MCF 10A (cell line): ENCODE results near the gene TMEM131L. TPM values are rescaled to one million over a fixed set of nuclear protein-coding genes. Genes with fewer than 3 reads are reported as not detected.
"Not testable (repeated sequence)": the region's sequence is repeated elsewhere in the genome, so short reads cannot be mapped to it uniquely, and the experiment has no call there.

Source experiments
- BruUV-seq: library from RNA; stranded (reverse); fragments of 400-500 nt; replicated peaks from 2 replicates; lab custom pipeline; 2021; lab: Mats Ljungman, UMichigan
- CTCF ChIA-PET: fragments of 300-600 bp; sonication (Branson Sonifier 250); formaldehyde crosslinking; extraction: SDS; loops from one replicate; lab custom pipeline; 2021; ENCODE audit warnings: antibody characterized with exemption, inconsistent platforms; lab: Yijun Ruan, JAX
- POLR2A ChIA-PET: fragments of 300-600, 350-650 bp; sonication (Branson Sonifier 250); formaldehyde crosslinking; extraction: SDS; loops from one replicate; lab custom pipeline; 2020; ENCODE audit warnings: antibody characterized with exemption, inconsistent platforms; lab: Yijun Ruan, JAX
- DNase-seq: peaks from one replicate; pipeline ENCODE4 v3.0.0-alpha.2; 2018; ENCODE audit not compliant: unreplicated experiment
- H3K27ac Mint-ChIP-seq: one replicate; pipeline ENCODE4 v1.8.0; 2022; ENCODE audit warnings: mild to moderate bottlenecking, low read depth, mixed read lengths; ENCODE audit not compliant: unreplicated experiment
- H3K27me3 Mint-ChIP-seq: one replicate; pipeline ENCODE4 v1.8.0; 2022; ENCODE audit warnings: mixed read lengths; ENCODE audit not compliant: insufficient read depth, unreplicated experiment
- H3K36me3 Mint-ChIP-seq: one replicate; pipeline ENCODE4 v1.8.0; 2022; ENCODE audit warnings: mild to moderate bottlenecking, moderate library complexity, mixed read lengths; ENCODE audit not compliant: insufficient read depth, unreplicated experiment
- H3K4me1 Mint-ChIP-seq: one replicate; pipeline ENCODE4 v1.8.0; 2022; ENCODE audit warnings: mixed read lengths; ENCODE audit not compliant: insufficient read depth, unreplicated experiment
- H3K4me3 Mint-ChIP-seq: one replicate; pipeline ENCODE4 v1.8.0; 2022; ENCODE audit warnings: mild to moderate bottlenecking, moderate library complexity, mixed read lengths; ENCODE audit not compliant: unreplicated experiment
- H3K9me3 Mint-ChIP-seq: one replicate; pipeline ENCODE4 v1.8.0; 2022; ENCODE audit warnings: mixed read lengths; ENCODE audit not compliant: unreplicated experiment
- intact Hi-C: fragments of 100-400 bp; cut with micrococcal nuclease; formaldehyde crosslinking; loops from 2 replicates; pipeline ENCODE4 v1.14.1; 2022
- total RNA-seq: library from RNA; stranded (reverse); gene quantifications from 2 replicates; pipeline ENCODE4 v1.2.3, GENCODE V29; 2022
- TF ChIP-seq, protein P1 (sequence below): fragments of 200-600 bp; IDR thresholded peaks from one replicate; pipeline ENCODE4 v1.8.0; 2022; ENCODE audit warnings: antibody characterized with exemption, mild to moderate bottlenecking; ENCODE audit not compliant: unreplicated experiment

TMEM131L gene
- total RNA-seq, 1 experiment from 2014 or later: 10.1 TPM

DNA sequence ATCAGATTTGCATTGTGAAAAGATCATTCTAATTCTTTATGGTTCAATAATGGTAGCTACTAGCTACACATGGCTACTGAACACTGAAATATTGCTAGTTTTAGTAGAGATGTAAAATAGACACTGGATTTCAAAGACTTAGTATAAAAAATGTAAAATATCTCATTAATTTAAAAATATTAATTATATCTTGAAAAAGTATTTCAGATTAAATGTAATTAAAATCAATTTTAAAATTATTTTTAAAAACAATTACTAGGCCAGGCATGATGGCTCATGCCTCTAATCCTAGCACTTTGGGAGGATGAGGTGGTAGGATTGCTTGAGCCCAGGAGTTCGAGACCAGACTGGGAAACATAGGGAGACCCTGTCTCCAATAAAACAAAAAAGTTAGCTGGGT lies 197.5 kb downstream of the TMEM131L start:
- intact Hi-C loops: no loop called here
- BruUV-seq: no TSS peak
- Mint-ChIP-seq H3K27me3 (no peaks in the 10 kb centered on the region), H3K9me3 (peaks cover 14% of the 10 kb centered on the region), H3K4me3 (no peak overlapping the region), H3K4me1 (peaks cover 23% of the 10 kb centered on the region), H3K27ac (no peak overlapping the region), H3K36me3 (no peaks in the 10 kb centered on the region)
- ChIA-PET CTCF (interaction anchor here (2.4 kb wide), 1 partner anchor 86 kb away, joined by 13 read pairs; no protein-coding TSS in a partner anchor), POLR2A (interaction anchor here (1.1 kb wide), 2 partner anchors 12 to 13 kb away, joined by 3 read pairs; no protein-coding TSS in a partner anchor)
- no peak for DNase-seq
- TF ChIP-seq, protein P1, sequence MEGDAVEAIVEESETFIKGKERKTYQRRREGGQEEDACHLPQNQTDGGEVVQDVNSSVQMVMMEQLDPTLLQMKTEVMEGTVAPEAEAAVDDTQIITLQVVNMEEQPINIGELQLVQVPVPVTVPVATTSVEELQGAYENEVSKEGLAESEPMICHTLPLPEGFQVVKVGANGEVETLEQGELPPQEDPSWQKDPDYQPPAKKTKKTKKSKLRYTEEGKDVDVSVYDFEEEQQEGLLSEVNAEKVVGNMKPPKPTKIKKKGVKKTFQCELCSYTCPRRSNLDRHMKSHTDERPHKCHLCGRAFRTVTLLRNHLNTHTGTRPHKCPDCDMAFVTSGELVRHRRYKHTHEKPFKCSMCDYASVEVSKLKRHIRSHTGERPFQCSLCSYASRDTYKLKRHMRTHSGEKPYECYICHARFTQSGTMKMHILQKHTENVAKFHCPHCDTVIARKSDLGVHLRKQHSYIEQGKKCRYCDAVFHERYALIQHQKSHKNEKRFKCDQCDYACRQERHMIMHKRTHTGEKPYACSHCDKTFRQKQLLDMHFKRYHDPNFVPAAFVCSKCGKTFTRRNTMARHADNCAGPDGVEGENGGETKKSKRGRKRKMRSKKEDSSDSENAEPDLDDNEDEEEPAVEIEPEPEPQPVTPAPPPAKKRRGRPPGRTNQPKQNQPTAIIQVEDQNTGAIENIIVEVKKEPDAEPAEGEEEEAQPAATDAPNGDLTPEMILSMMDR: no peak

DNA sequence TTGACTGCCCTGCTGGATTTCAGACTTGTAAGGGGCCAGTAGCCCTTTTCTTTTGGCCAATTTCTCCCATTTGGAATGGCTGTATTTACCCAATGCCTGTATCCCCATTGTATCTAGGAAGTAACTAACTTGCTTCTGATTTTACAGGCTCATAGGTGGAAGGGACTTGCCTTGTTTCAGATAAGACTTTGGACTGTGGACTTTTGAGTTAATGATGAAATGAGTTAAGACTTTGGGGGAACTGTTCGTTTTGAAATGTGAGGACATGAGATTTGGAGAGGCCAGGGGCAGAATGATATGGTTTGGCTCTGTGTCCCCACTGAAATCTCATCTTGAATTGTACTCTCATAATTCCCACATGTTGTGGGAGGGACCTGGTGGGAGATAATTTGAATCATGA lies 200.3 kb downstream of the TMEM131L start:
- H3K27ac Mint-ChIP-seq, H3K27me3 Mint-ChIP-seq, H3K4me3 Mint-ChIP-seq, DNase-seq, H3K36me3 Mint-ChIP-seq, POLR2A ChIA-PET, intact Hi-C loops, BruUV-seq: not testable (repeated sequence)
- H3K4me1 Mint-ChIP-seq: peaks cover 23% of the 10 kb centered on the region
- CTCF ChIA-PET: interaction anchor here (0.6 kb wide), 1 partner anchor 248 kb away, joined by 6 read pairs; no protein-coding TSS in a partner anchor
- peaks cover 14% of the 10 kb centered on the region for H3K9me3 Mint-ChIP-seq

DNA sequence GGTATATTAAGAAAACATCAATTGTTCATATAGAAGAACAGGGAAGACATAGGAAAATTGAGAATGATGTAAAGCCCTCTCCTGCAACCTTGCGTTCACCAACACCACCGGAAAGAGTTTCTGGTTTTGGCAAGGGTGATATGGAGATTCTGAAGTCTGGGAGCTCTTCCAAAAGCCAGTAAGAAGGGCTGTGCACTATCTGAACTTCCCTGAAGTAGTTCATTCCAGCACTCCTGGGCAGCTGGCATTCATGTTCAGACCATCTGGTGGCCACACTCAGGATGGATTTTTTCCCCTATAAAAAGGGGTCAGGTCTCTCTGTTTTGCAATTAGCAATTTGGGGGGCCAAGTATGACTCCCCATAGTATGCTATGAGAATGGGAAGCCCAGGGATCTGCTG lies 202.5 kb downstream of the TMEM131L start:
- BruUV-seq: no TSS peak
- no peaks in the 10 kb centered on the region for H3K27me3 Mint-ChIP-seq
- H3K9me3 Mint-ChIP-seq: no peaks in the 10 kb centered on the region
- peaks cover 16% of the 10 kb centered on the region for H3K4me1 Mint-ChIP-seq
- DNase-seq: no peak
- H3K27ac Mint-ChIP-seq: no peak overlapping the region
- no peaks in the 10 kb centered on the region for H3K36me3 Mint-ChIP-seq
- no peak overlapping the region for H3K4me3 Mint-ChIP-seq
- CTCF ChIA-PET: no interaction called here
- intact Hi-C loops: no loop called here
- TF ChIP-seq, protein P1: no peak
- POLR2A ChIA-PET: no interaction called here

DNA sequence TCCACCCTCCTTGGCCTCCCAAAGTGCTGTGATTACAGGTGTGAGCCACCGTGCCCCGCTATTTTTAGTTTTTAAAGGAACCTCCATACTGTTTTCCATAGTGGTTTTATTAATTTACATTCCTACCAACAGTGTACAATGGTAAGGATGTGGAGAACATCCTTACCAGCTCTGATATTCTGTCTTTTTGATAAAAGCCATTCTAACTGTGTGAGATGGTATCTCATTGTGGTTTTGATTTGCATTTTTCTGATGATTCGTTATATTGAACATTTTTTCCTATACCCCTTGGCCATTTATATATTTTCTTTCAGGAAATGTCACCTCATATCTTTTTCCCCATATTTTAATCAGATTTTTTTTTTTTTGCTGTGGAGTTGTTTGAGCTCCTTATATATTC lies 203.7 kb downstream of the TMEM131L start:
- no peak for DNase-seq
- no TSS peak for BruUV-seq
- no peak overlapping the region for H3K4me3 Mint-ChIP-seq
- peaks cover 16% of the 10 kb centered on the region for H3K4me1 Mint-ChIP-seq
- ChIA-PET CTCF (interaction anchor here (0.6 kb wide), 1 partner anchor 76 kb away, joined by 4 read pairs; no protein-coding TSS in a partner anchor), POLR2A (no interaction called here)
- H3K27ac Mint-ChIP-seq: no peak overlapping the region
- TF ChIP-seq, protein P1: no peak
- intact Hi-C loops: no loop called here
- H3K9me3 Mint-ChIP-seq: no peaks in the 10 kb centered on the region
- H3K36me3 Mint-ChIP-seq: no peaks in the 10 kb centered on the region
- H3K27me3 Mint-ChIP-seq: no peaks in the 10 kb centered on the region
